Immature natural killer cell (primary cell): ENCODE data around the gene TMEM40. TPM values are rescaled to one million over a fixed set of nuclear protein-coding genes. Genes with fewer than 3 reads are reported as not detected.

Source experiments
- DNase-seq, 3 donors: peaks; one replicate each; pipeline ENCODE4 v3.0.0; 2022; ENCODE audit warnings: mixed read lengths in 1 of 3
- H3K27ac Mint-ChIP-seq, 6 donors: one replicate each; pipeline ENCODE4 v1.8.0; 2020; ENCODE audit warnings: mixed read lengths in 6 of 6, mild to moderate bottlenecking in 5 of 6, inconsistent platforms in 4 of 6, moderate library complexity in 3 of 6
- H3K27me3 Mint-ChIP-seq, 3 donors: one replicate each; pipeline ENCODE4 v1.8.0; 2020 to 2021; ENCODE audit warnings: low read depth in 3 of 3, mild to moderate bottlenecking in 3 of 3, mixed read lengths in 3 of 3, moderate library complexity in 3 of 3, inconsistent platforms in 1 of 3
- H3K36me3 Mint-ChIP-seq, 3 donors: one replicate each; pipeline ENCODE4 v1.8.0; 2020; ENCODE audit warnings: mixed read lengths in 3 of 3, inconsistent platforms in 2 of 3, mild to moderate bottlenecking in 2 of 3
- H3K4me1 Mint-ChIP-seq, 2 donors: one replicate each; pipeline ENCODE4 v1.8.0; 2020; ENCODE audit warnings: inconsistent platforms in 2 of 2, mild to moderate bottlenecking in 2 of 2, mixed read lengths in 2 of 2, moderate library complexity in 1 of 2
- H3K4me3 Mint-ChIP-seq, 5 donors: one replicate each; pipeline ENCODE4 v1.8.0; 2020; ENCODE audit warnings: mild to moderate bottlenecking in 5 of 5, mixed read lengths in 5 of 5, inconsistent platforms in 3 of 5, moderate library complexity in 3 of 5
- H3K9me3 Mint-ChIP-seq, 6 donors: one replicate each; pipeline ENCODE4 v1.8.0; 2020; ENCODE audit warnings: mild to moderate bottlenecking in 6 of 6, mixed read lengths in 6 of 6, inconsistent platforms in 4 of 6, moderate library complexity in 3 of 6
- polyA plus RNA-seq, 3 donors: library from polyadenylated mRNA; unstranded; fragments of 300-500 nt; fragmentation: Illumina TruSeq; gene quantifications; one replicate each; pipeline ENCODE4 v1.2.3, GENCODE V29; 2021

The TMEM40 gene
- polyA plus RNA-seq, 3 donors from 2014 or later = 3.3 to 7.0 TPM; not detected in 1

GRCh38 chr3:12769761-12770160 is 10.7 kb upstream of the TMEM40 start:
- Mint-ChIP-seq H3K4me3 (no peak overlapping the region), H3K36me3 (no peaks in the 10 kb centered on the region), H3K4me1 (no peaks in the 10 kb centered on the region), H3K27ac (no peak overlapping the region), H3K9me3 (peaks cover 0 to 4% (median 0%) of the 10 kb centered on the region in 6 donors), H3K27me3 (peaks cover 0 to 8% (median 0%) of the 10 kb centered on the region in 3 donors)
- no peak for DNase-seq

GRCh38 chr3:12768579-12769527 is 9.8 kb upstream of the TMEM40 start:
- Mint-ChIP-seq H3K9me3 (peaks cover 0 to 4% (median 0%) of the 10 kb centered on the region in 6 donors), H3K4me1 (no peaks in the 10 kb centered on the region), H3K27me3 (peaks cover 0 to 5% (median 0%) of the 10 kb centered on the region in 3 donors), H3K4me3 (no peak overlapping the region), H3K36me3 (no peaks in the 10 kb centered on the region), H3K27ac (no peak overlapping the region)
- no peak for DNase-seq

DNA sequence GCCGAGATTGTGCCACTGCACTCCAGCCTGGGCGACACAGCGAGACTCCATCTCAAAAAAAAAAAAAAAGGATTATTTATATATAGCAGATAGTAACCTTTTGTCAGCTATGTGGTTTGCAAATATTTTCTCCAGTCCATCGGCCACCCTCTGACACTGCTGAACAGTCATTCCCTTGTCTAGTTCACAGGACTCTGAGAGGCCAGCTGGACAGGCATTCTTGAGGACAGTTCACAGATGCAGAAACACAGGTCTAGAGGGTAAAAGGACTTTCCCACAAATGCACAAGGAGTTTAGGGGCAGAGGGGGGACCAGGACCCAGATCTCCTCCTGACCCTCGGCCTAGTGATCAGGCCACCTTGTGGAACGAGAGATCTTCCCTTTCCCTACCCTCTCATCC is 7.5 kb upstream of the TMEM40 start:
- no peak for DNase-seq
- H3K4me3 Mint-ChIP-seq = no peak overlapping the region
- no peaks in the 10 kb centered on the region for H3K9me3 Mint-ChIP-seq
- no peaks in the 10 kb centered on the region for H3K4me1 Mint-ChIP-seq
- H3K27me3 Mint-ChIP-seq = peaks cover 0 to 3% (median 2%) of the 10 kb centered on the region in 3 donors
- no peaks in the 10 kb centered on the region for H3K36me3 Mint-ChIP-seq
- H3K27ac Mint-ChIP-seq = no peak overlapping the region

GRCh38 chr3:12764171-12764776 is 5.2 kb upstream of the TMEM40 start:
- Mint-ChIP-seq H3K4me3 (no peak overlapping the region), H3K27ac (no peak overlapping the region), H3K27me3 (peaks cover 0 to 2% (median 2%) of the 10 kb centered on the region in 3 donors), H3K9me3 (no peaks in the 10 kb centered on the region), H3K36me3 (no peaks in the 10 kb centered on the region), H3K4me1 (no peaks in the 10 kb centered on the region)
- no peak for DNase-seq

DNA sequence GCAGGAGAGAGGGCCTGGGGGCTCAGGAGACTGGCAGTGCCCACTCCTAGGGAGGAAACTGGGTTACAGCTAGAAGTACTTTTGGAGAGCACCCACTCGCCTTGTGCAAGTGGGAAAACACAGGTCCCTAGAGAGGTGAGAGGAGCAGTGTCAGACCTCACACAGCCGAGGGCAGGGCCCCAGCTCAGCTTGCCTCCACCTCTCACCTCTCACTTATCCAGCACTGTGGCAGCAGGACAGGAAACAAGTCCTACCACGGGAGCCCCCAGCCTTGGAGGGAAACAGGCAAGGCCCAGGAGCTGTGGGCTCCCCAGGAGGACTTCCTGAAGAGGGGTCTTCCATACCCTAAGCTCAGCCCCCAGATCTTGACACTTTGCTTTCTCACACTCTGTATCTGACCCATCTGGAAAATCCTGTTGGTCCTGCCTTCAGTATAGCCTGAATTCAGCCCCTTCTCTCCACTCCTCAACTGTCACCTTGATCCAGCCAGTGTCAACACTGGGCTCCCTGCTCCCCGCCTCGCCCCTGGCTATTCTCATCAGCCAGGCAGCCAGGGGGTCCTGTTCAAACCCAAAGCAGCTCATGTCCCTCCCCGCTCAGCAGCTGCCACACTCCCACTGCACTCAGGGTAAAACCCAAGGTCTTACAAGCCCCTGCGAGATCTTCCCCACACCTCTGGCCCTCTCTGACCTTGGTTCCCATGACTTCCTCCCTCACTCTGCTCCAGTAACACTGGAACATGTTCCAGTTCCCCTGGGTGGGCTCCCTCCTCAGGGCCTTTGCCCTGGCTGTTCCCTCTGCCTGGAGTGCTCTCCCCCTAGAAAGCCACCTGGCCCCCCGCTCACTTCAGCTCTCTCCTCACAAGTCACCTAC is 870 bp upstream of the TMEM40 start:
- no peaks in the 10 kb centered on the region for H3K36me3 Mint-ChIP-seq
- no peaks in the 10 kb centered on the region for H3K9me3 Mint-ChIP-seq
- no peak overlapping the region for H3K4me3 Mint-ChIP-seq
- no peak for DNase-seq
- peaks cover 2 to 6% (median 2%) of the 10 kb centered on the region in 3 donors for H3K27me3 Mint-ChIP-seq
- no peaks in the 10 kb centered on the region for H3K4me1 Mint-ChIP-seq
- no peak overlapping the region for H3K27ac Mint-ChIP-seq

DNA sequence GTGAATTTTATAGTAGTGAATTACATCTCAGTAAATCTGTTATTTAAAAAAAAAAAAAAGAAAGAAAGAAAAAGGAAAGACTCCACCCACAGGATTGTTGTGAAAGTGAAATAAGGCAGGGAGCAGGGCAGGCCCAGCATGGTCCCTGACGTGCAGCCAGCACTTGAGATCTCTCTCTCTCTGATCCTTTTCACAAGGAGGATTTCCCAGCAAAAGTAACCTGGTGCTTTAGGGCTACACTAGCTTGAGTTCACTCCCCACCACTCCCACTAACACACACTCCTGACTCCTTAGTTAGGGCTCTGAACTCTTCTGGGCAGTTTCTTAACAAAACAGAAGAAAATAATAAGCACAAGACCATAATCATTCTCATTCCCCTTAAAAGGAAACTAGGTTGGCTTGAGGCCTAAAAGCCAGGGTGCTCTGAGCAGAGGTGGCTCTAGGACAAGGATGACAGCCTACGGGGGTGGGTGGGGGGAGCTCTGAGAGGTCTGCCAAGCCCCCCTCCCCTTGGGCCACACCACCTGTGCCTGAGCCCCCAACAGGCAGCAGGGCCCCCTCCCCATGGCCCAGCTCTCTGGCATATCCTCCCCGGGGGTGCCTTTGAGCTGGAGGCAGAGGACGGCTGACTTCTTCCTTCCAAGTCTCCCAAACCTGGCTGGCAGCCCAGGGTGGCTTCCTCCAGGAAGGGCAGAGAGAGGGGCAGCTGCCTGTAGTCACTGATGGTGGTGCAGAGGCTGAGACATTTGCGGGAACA is 856 bp downstream of the TMEM40 start:
- DNase-seq = no peak
- Mint-ChIP-seq H3K27ac (no peak overlapping the region), H3K4me1 (no peaks in the 10 kb centered on the region), H3K27me3 (peaks cover 2 to 6% (median 4%) of the 10 kb centered on the region in 3 donors), H3K4me3 (no peak overlapping the region), H3K36me3 (no peaks in the 10 kb centered on the region), H3K9me3 (no peaks in the 10 kb centered on the region)

DNA sequence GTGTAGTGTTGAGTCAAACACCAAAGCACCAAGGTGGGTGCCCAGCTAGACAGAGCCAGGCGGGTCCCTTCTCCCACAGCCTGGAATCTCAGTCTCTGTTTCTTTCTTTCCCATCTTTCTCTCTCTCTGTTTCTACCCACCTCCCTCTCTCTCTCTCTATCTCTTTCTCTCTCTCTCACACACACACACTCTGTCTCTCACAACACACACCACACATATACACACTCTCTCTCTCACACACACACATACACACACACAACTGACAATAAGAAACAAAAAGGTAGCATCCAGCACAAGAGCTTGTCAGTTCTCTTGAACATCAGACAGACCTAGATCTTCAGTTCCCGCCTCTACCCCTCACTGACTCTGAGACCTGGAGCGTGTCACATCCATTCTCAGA is 2.4 kb downstream of the TMEM40 start:
- no peaks in the 10 kb centered on the region for H3K36me3 Mint-ChIP-seq
- no peak for DNase-seq
- H3K27me3 Mint-ChIP-seq = peaks cover 2 to 6% (median 5%) of the 10 kb centered on the region in 3 donors
- H3K9me3 Mint-ChIP-seq = no peaks in the 10 kb centered on the region
- H3K4me1 Mint-ChIP-seq = no peaks in the 10 kb centered on the region
- H3K27ac Mint-ChIP-seq = no peak overlapping the region
- H3K4me3 Mint-ChIP-seq = no peak overlapping the region

GRCh38 chr3:12756175-12756574 is 2.9 kb downstream of the TMEM40 start:
- H3K4me3 Mint-ChIP-seq = no peak overlapping the region
- no peaks in the 10 kb centered on the region for H3K36me3 Mint-ChIP-seq
- H3K9me3 Mint-ChIP-seq = no peaks in the 10 kb centered on the region
- H3K4me1 Mint-ChIP-seq = no peaks in the 10 kb centered on the region
- peaks cover 2 to 6% (median 5%) of the 10 kb centered on the region in 3 donors for H3K27me3 Mint-ChIP-seq
- H3K27ac Mint-ChIP-seq = no peak overlapping the region
- no peak for DNase-seq

GRCh38 chr3:12755754-12756153 is 3.3 kb downstream of the TMEM40 start:
- Mint-ChIP-seq H3K36me3 (no peaks in the 10 kb centered on the region), H3K9me3 (no peaks in the 10 kb centered on the region), H3K27me3 (peaks cover 2 to 6% (median 4%) of the 10 kb centered on the region in 3 donors), H3K4me3 (no peak overlapping the region), H3K27ac (peak overlapping the region in 1 of 6 donors; percentile 32), H3K4me1 (peaks cover 0 to 1% of the 10 kb centered on the region in 2 donors)
- DNase-seq = no peak

DNA sequence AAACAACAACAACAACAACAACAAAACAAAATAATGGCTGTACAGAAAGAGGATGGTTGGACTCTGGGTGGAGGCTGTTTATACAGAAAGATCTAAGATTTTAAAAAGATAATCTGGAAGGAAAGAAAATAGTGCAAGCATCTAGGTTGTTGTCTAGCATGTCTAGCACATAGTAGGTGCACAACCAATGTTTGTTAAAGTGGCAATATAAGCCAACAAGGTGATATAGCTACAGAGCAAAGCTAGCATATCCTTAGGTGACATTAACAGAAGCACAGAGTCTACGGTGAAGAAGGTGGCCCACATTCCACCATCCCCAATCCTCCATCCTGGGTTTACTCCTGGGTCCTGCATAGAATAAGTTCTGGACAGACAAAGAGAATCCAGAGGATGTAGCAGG is 4.7 kb downstream of the TMEM40 start:
- peaks cover 0 to 2% of the 10 kb centered on the region in 2 donors for H3K4me1 Mint-ChIP-seq
- H3K36me3 Mint-ChIP-seq = no peaks in the 10 kb centered on the region
- no peak overlapping the region for H3K27ac Mint-ChIP-seq
- no peaks in the 10 kb centered on the region for H3K9me3 Mint-ChIP-seq
- peaks cover 2 to 6% (median 4%) of the 10 kb centered on the region in 3 donors for H3K27me3 Mint-ChIP-seq
- no peak overlapping the region for H3K4me3 Mint-ChIP-seq
- no peak for DNase-seq

GRCh38 chr3:12753275-12754028 is 5.6 kb downstream of the TMEM40 start:
- no peak overlapping the region for H3K27ac Mint-ChIP-seq
- H3K36me3 Mint-ChIP-seq = no peaks in the 10 kb centered on the region
- H3K4me1 Mint-ChIP-seq = peaks cover 0 to 2% of the 10 kb centered on the region in 2 donors
- peaks cover 2 to 9% (median 4%) of the 10 kb centered on the region in 3 donors for H3K27me3 Mint-ChIP-seq
- no peaks in the 10 kb centered on the region for H3K9me3 Mint-ChIP-seq
- H3K4me3 Mint-ChIP-seq = no peak overlapping the region
- DNase-seq = no peak

GRCh38 chr3:12752809-12753208 is 6.2 kb downstream of the TMEM40 start:
- Mint-ChIP-seq H3K9me3 (no peaks in the 10 kb centered on the region), H3K27ac (no peak overlapping the region), H3K4me1 (peaks cover 0 to 2% of the 10 kb centered on the region in 2 donors), H3K4me3 (no peak overlapping the region), H3K27me3 (peaks cover 2 to 9% (median 4%) of the 10 kb centered on the region in 3 donors), H3K36me3 (no peaks in the 10 kb centered on the region)
- DNase-seq = no peak
